Glomerular visceral epithelial cell (primary cell): Measurements from ENCODE around the gene ADSS1.

ENCODE experiments used
- DNase-seq: peaks from one replicate; pipeline ENCODE4 v3.0.0-alpha.2; 2016; ENCODE audit errors: extremely low spot score

The ADSS1 gene

GRCh38 chr14:104734051-104734587 lies 10.1 kb downstream of the ADSS1 start:
- DNase-seq: no peak

- DNase-seq: no peak
Observed at GRCh38 chr14:104734601-104734990, 10.6 kb downstream of the ADSS1 start.

GRCh38 chr14:104734991-104735779 lies 11.2 kb downstream of the ADSS1 start:
- no peak for DNase-seq

- no peak for DNase-seq
Observed at GRCh38 chr14:104735830-104736642, 12.0 kb downstream of the ADSS1 start.

- no peak for DNase-seq
Observed at GRCh38 chr14:104738375-104739019, 14.5 kb downstream of the ADSS1 start.

GRCh38 chr14:104739026-104739425 lies 15.0 kb downstream of the ADSS1 start:
- DNase-seq: no peak

GRCh38 chr14:104739546-104740516 lies 15.8 kb downstream of the ADSS1 start:
- DNase-seq: no peak

- no peak for DNase-seq
Observed at GRCh38 chr14:104741108-104741802, 17.2 kb downstream of the ADSS1 start.

- no peak for DNase-seq
Observed at GRCh38 chr14:104741803-104742251, 17.8 kb downstream of the ADSS1 start.

GRCh38 chr14:104742586-104743455 lies 18.8 kb downstream of the ADSS1 start:
- no peak for DNase-seq

- no peak for DNase-seq
Observed at GRCh38 chr14:104743461-104744380, 19.7 kb downstream of the ADSS1 start.

GRCh38 chr14:104744484-104744883 lies 20.5 kb downstream of the ADSS1 start:
- DNase-seq: no peak

- DNase-seq: no peak
Observed at GRCh38 chr14:104745431-104745830, 21.4 kb downstream of the ADSS1 start.

- DNase-seq: no peak
Observed at GRCh38 chr14:104746071-104746545, 22.1 kb downstream of the ADSS1 start.

- no peak for DNase-seq
Observed at GRCh38 chr14:104746934-104747481, 23.0 kb downstream of the ADSS1 start.

GRCh38 chr14:104747876-104748275 lies 23.8 kb downstream of the ADSS1 start:
- DNase-seq: no peak

GRCh38 chr14:104749111-104749649 lies 25.2 kb downstream of the ADSS1 start:
- peak; percentile 46 for DNase-seq
